GM18907 (cell line): ENCODE data around the gene MRPL49.
A peak's percentile ranks its signal among the peaks of the same experiment; 100 is the strongest.
"Not testable (repeated sequence)": the region's sequence is repeated elsewhere in the genome, so short reads cannot be mapped to it uniquely, and the experiment has no call there.

Source experiments
- ATAC-seq: cut with Tn5 transposase; IDR thresholded peaks from one replicate; pipeline ENCODE4 v1.9.1; 2021; ENCODE audit warnings: mild to moderate bottlenecking, moderate library complexity; ENCODE audit not compliant: unreplicated experiment

Gene MRPL49

GRCh38 chr11:65117206-65118096 lies 4.7 kb upstream of the MRPL49 start, which contains the start of gene ZNHIT2:
Gene ZNHIT2 (minus strand): TSS chr11:65117701. CDS start chr11:65117653, 48 bp downstream.
- ATAC-seq: peak; percentile 59

GRCh38 chr11:65118097-65118837 lies 3.9 kb upstream of the MRPL49 start:
- no peak for ATAC-seq

- not testable (repeated sequence) for ATAC-seq
Observed at GRCh38 chr11:65118891-65119669, 3.0 kb upstream of the MRPL49 start.

- no peak for ATAC-seq
Observed at GRCh38 chr11:65119670-65119995, 2.5 kb upstream of the MRPL49 start.

GRCh38 chr11:65120831-65121230 lies 1.3 kb upstream of the MRPL49 start:
- no peak for ATAC-seq

- ATAC-seq: no peak
Observed at GRCh38 chr11:65121447-65121864, 665 bp upstream of the MRPL49 start.

- no peak for ATAC-seq
Observed at GRCh38 chr11:65124480-65125196, 2.5 kb downstream of the MRPL49 start.

- ATAC-seq: no peak
Observed at GRCh38 chr11:65125197-65126056, 3.3 kb downstream of the MRPL49 start.

- ATAC-seq: no peak
Observed at GRCh38 chr11:65126624-65127274, 4.6 kb downstream of the MRPL49 start.

- no peak for ATAC-seq
Observed at GRCh38 chr11:65127473-65128181, 5.5 kb downstream of the MRPL49 start.

GRCh38 chr11:65128182-65129145 lies 6.3 kb downstream of the MRPL49 start:
- no peak for ATAC-seq

- no peak for ATAC-seq
Observed at GRCh38 chr11:65129649-65130441, 7.7 kb downstream of the MRPL49 start.

- no peak for ATAC-seq
Observed at GRCh38 chr11:65130631-65131416, 8.7 kb downstream of the MRPL49 start.

- ATAC-seq: no peak
Observed at GRCh38 chr11:65131417-65131776, 9.3 kb downstream of the MRPL49 start.

GRCh38 chr11:65131895-65132237 lies 9.7 kb downstream of the MRPL49 start:
- no peak for ATAC-seq
